HG03457 (cell line): ENCODE data around the gene CIB2.
A peak's percentile ranks its signal among the peaks of the same experiment; 100 is the strongest.

ENCODE experiments used
- ATAC-seq: cut with Tn5 transposase; IDR thresholded peaks from one replicate; pipeline ENCODE4 v1.9.1; 2021; ENCODE audit warnings: moderate number of reproducible peaks; ENCODE audit not compliant: unreplicated experiment

Gene CIB2

GRCh38 chr15:78069462-78070029, 61.7 kb downstream of the CIB2 start:
- no peak for ATAC-seq

- no peak for ATAC-seq
These were observed 62.2 kb downstream of the CIB2 start for GRCh38 chr15:78069052-78069414.

- no peak for ATAC-seq
These were observed 63.7 kb downstream of the CIB2 start for GRCh38 chr15:78067328-78068228.

- ATAC-seq: peak; percentile 35
These were observed 65.0 kb downstream of the CIB2 start for GRCh38 chr15:78065973-78066946.

GRCh38 chr15:78065284-78065872, 65.9 kb downstream of the CIB2 start:
- no peak for ATAC-seq

- no peak for ATAC-seq
These were observed 66.7 kb downstream of the CIB2 start for GRCh38 chr15:78064544-78064943.

- no peak for ATAC-seq
These were observed 67.3 kb downstream of the CIB2 start for GRCh38 chr15:78063970-78064385.

- ATAC-seq: no peak
These were observed 68.0 kb downstream of the CIB2 start for GRCh38 chr15:78063217-78063616.

- no peak for ATAC-seq
These were observed 69.2 kb downstream of the CIB2 start for GRCh38 chr15:78061963-78062427.

GRCh38 chr15:78060232-78060631, 71.0 kb downstream of the CIB2 start:
- no peak for ATAC-seq

GRCh38 chr15:78059110-78059839, 72.0 kb downstream of the CIB2 start:
- no peak for ATAC-seq

GRCh38 chr15:78058401-78058935, 72.8 kb downstream of the CIB2 start:
- no peak for ATAC-seq

GRCh38 chr15:78057803-78058202, 73.4 kb downstream of the CIB2 start:
- ATAC-seq: no peak

GRCh38 chr15:78056714-78057269, 74.5 kb downstream of the CIB2 start:
- no peak for ATAC-seq

- ATAC-seq: no peak
These were observed 75.1 kb downstream of the CIB2 start for GRCh38 chr15:78055919-78056713.

- ATAC-seq: no peak
These were observed 76.3 kb downstream of the CIB2 start for GRCh38 chr15:78054966-78055365.
